K562 (cell line): Measurements from ENCODE around the gene ZNF485. TPM values are rescaled to one million over a fixed set of nuclear protein-coding genes. Genes with fewer than 3 reads are reported as not detected.

Experiments used
- ATAC-seq: fragments of 200-7000 bp; cut with Tn5 transposase; 3 replicates; pipeline ENCODE4 v1.9.1; 2020; ENCODE audit warnings: moderate library complexity
- BruUV-seq: library from RNA; stranded (reverse); fragments of 400-500 nt; replicated peaks from 2 replicates; lab custom pipeline; 2021; lab: Mats Ljungman, UMichigan
- CTCF ChIA-PET: fragments of 300-600 bp; formaldehyde crosslinking; extraction: SDS; loops from one replicate; lab custom pipeline; 2021; ENCODE audit warnings: low intra/inter-chr PET ratio; lab: Yijun Ruan, JAX
- POLR2A ChIA-PET: fragments of 300-600, 350-650 bp; sonication (Branson Sonifier 250); formaldehyde crosslinking; extraction: SDS; loops from one replicate; lab custom pipeline; 2021; ENCODE audit warnings: antibody characterized with exemption, inconsistent platforms; lab: Yijun Ruan, JAX
- DNase-seq, 4 experiments: peaks; one replicate each; pipeline versions ENCODE4 v3.0.0 to v3.0.0-alpha.2; 2011 to 2018; ENCODE audit warnings: low spot score in 3 of 4, mixed read lengths in 3 of 4; ENCODE audit errors: extremely low read depth in 1 of 4
- FAIRE-seq: peaks from 2 replicates; lab custom pipeline; 2011; peaks lifted over from hg19 to GRCh38; lab: Jason Lieb, UNC
- H2AFZ ChIP-seq: 2 replicates; pipeline ENCODE4 v1.6.0; 2011; ENCODE audit warnings: low read depth, low read length, control low read depth, inconsistent platforms
- H3K27ac ChIP-seq: fragments of 200-600 bp; 3 replicates; pipeline ENCODE4 v1.8.0; 2011; ENCODE audit warnings: low read depth, mild to moderate bottlenecking, control low read depth, inconsistent platforms, low read length, moderate library complexity, mixed read lengths; ENCODE audit errors: extremely low read depth
- H3K27me3 ChIP-seq, 2 experiments: fragments of 300-600 bp in 1 of 2; 2 replicates in 1 of 2; 3 replicates in 1 of 2; pipeline versions ENCODE4 v1.6.0 to v1.8.0; 2011; ENCODE audit warnings: inconsistent platforms in 2 of 2, low read length in 2 of 2, mild to moderate bottlenecking in 1 of 2, mixed read lengths in 1 of 2, moderate library complexity in 1 of 2; ENCODE audit not compliant: control insufficient read depth in 2 of 2, insufficient read depth in 2 of 2
- H3K36me3 ChIP-seq: fragments of 300-600 bp; 3 replicates; pipeline ENCODE4 v1.8.0; 2011; ENCODE audit warnings: mild to moderate bottlenecking, low read length, inconsistent platforms; ENCODE audit not compliant: control insufficient read depth, insufficient read depth
- H3K4me1 ChIP-seq, 2 experiments: fragments of 200-600 bp in 1 of 2; replicated peaks in 1 of 2; 2 replicates in 1 of 2; 3 replicates in 1 of 2; pipeline versions ENCODE4 v1.5.1 to v1.8.0; 2011; ENCODE audit warnings: inconsistent platforms in 2 of 2, low read length in 2 of 2, mild to moderate bottlenecking in 1 of 2, mixed read lengths in 1 of 2, moderate library complexity in 1 of 2; ENCODE audit not compliant: control insufficient read depth in 2 of 2, insufficient read depth in 2 of 2
- H3K4me2 ChIP-seq: 2 replicates; pipeline ENCODE4 v1.6.1; 2011; ENCODE audit warnings: low read length, control low read depth, inconsistent platforms, mixed read lengths; ENCODE audit not compliant: insufficient read depth
- H3K4me3 ChIP-seq: fragments of 200-600 bp; sonication (generic), shearing (Covaris generic); 2 replicates; pipeline ENCODE4 v1.5.1; 2016; ENCODE audit warnings: control low read depth, inconsistent platforms
- H3K79me2 ChIP-seq: fragments of 200-600 bp; 3 replicates; pipeline ENCODE4 v1.8.0; 2011; ENCODE audit warnings: low read length, inconsistent platforms; ENCODE audit not compliant: control insufficient read depth, insufficient read depth
- H3K9ac ChIP-seq, 2 experiments: 2 replicates each; pipeline versions ENCODE4 v1.6.0 to v1.6.1; 2011; ENCODE audit warnings: low read depth in 2 of 2, low read length in 2 of 2, control low read depth in 1 of 2, inconsistent platforms in 1 of 2, mild to moderate bottlenecking in 1 of 2, mixed read lengths in 1 of 2; ENCODE audit not compliant: insufficient read depth in 1 of 2
- H3K9me1 ChIP-seq: one replicate; pipeline ENCODE4 v1.6.0; 2011; ENCODE audit warnings: inconsistent platforms, mild to moderate bottlenecking, low read length, moderate library complexity; ENCODE audit not compliant: control insufficient read depth, insufficient read depth
- H3K9me3 ChIP-seq: replicated peaks from 2 replicates; pipeline ENCODE4 v1.5.1; 2011; ENCODE audit warnings: low read depth, low read length, inconsistent platforms; ENCODE audit not compliant: control insufficient read depth, insufficient read depth
- H4K20me1 ChIP-seq: replicated peaks from 2 replicates; pipeline ENCODE4 v1.6.1; 2011; ENCODE audit warnings: low read length, inconsistent platforms, mixed read lengths; ENCODE audit not compliant: control insufficient read depth, insufficient read depth
- ARID1B ChIP-seq: fragments of 450-650 bp; IDR thresholded peaks from 2 replicates; pipeline ENCODE4 v1.6.1; 2016; ENCODE audit warnings: antibody characterized with exemption, mild to moderate bottlenecking, inconsistent platforms
- ELF4 ChIP-seq: fragments of 450-650 bp; formaldehyde crosslinking; IDR thresholded peaks from 2 replicates; pipeline ENCODE4 v1.4.0; 2022; ENCODE audit warnings: missing genetic modification characterization
- HNRNPH1 ChIP-seq: fragments of 200-400 bp; formaldehyde crosslinking; optimal IDR thresholded peaks from 2 replicates; pipeline ENCODE3; 2017; ENCODE audit warnings: low read depth, mild to moderate bottlenecking, low read length, moderate library complexity
- KLF6 ChIP-seq: fragments of 250-450 bp; sonication (Bioruptor Pico); IDR thresholded peaks from 2 replicates; pipeline ENCODE4 v1.4.0; 2020; ENCODE audit warnings: mild to moderate bottlenecking, moderate library complexity, borderline replicate concordance
- SMARCE1 ChIP-seq: fragments of 450-650 bp; IDR thresholded peaks from 2 replicates; pipeline ENCODE4 v1.7.1; 2016; ENCODE audit warnings: mild to moderate bottlenecking
- ZNF121 ChIP-seq: sonication (generic); formaldehyde crosslinking; conservative IDR thresholded peaks from 2 replicates; pipeline ENCODE4 v1.8.0; 2022; ENCODE audit warnings: missing genetic modification reagents
- WGBS: fragments of 100-300 bp; shearing (Covaris generic); methylation state at CpG from one replicate; pipeline ENCODE4 v1.1.6; 2016; ENCODE audit warnings: low coverage, mixed read lengths; ENCODE audit not compliant: insufficient coverage; ENCODE audit errors: missing lambda C conversion rate; 5-methylcytosine and 5-hydroxymethylcytosine counted together
- in situ Hi-C: fragments of 300-500 bp; cut with MboI; formaldehyde crosslinking; loops from 4 replicates; pipeline ENCODE4 v1.15.0; 2018; ENCODE audit warnings: inconsistent platforms, mixed read lengths
- intact Hi-C: fragments of 100-400 bp; cut with micrococcal nuclease; formaldehyde crosslinking; loops from 2 replicates; pipeline ENCODE4 v1.14.2; 2022
- polyA plus RNA-seq, 8 experiments: library from polyadenylated mRNA; depleted of rRNA in 4 of 8; stranded (reverse) in 5 of 8; unstranded in 3 of 8; fragments of >200 nt; fragmentation: Nextera tagmentation in 2 of 8; fragmentation: Illumina TruSeq in 1 of 8; extraction: Ambion mirVana in 2 of 8; extraction: Trizol in 1 of 8; gene quantifications; 2 replicates each; pipeline versions ENCODE4 v1.2.1 to v1.2.3, GENCODE V29; 2011 to 2014; ENCODE audit warnings: inconsistent platforms in 1 of 8, missing spikeins in 1 of 8
- total RNA-seq, 7 experiments: library from RNA; depleted of rRNA in 6 of 7; stranded (reverse); fragments of >200 nt in 6 of 7; fragmentation: Illumina TruSeq in 2 of 7; extraction: Trizol in 2 of 7; gene quantifications; 2 replicates each; pipeline versions ENCODE4 v1.2.1 to v1.2.3, GENCODE V29; 2011 to 2021; ENCODE audit warnings: low replicate concordance in 1 of 7
- TF ChIP-seq, protein P1 (sequence below), 3 experiments: IDR thresholded peaks in 2 of 3; conservative IDR thresholded peaks in 1 of 3; 2 replicates each; pipeline ENCODE4 v1.5.1; 2011 to 2012; ENCODE audit warnings: low read length in 3 of 3, mild to moderate bottlenecking in 3 of 3, control low read depth in 2 of 3, improper control_type of control experiment in 1 of 3, inconsistent platforms in 1 of 3, low read depth in 1 of 3, mixed read lengths in 1 of 3, moderate library complexity in 1 of 3; ENCODE audit not compliant: insufficient read depth in 2 of 3

Gene ZNF485
- total and polyA plus RNA-seq, 9 of the 15 experiments (the other 6 are each of a cell fraction or from before 2014, with no cell fraction given) = 8.0 to 18.7 (median 11.9) TPM

DNA sequence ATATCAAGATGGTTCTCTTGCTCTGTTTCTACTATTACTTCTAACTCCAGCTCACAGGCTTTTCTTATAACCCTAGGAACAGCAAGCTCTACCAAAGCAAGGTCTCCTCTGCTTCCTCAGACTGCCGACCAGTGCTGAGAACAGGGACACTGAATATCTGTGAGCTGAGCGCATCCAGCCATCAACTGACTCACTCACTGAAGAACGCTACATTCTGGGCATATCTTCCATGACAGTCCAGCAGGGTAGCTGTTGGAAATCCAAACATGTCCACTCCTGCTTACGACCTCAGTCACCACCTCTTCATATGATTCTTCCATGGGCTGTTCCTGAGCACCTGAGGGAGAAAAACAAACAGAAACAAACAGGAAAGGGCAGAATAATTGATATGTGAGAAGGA, 39.6 kb downstream of the ZNF485 start:
- Histone ChIP-seq H3K9me1 (no peaks in the 10 kb centered on the region), H2AFZ (no peak overlapping the region), H3K27ac (no peak overlapping the region), H3K79me2 (no peaks in the 10 kb centered on the region), H3K4me1 (peaks cover 4 to 12% of the 10 kb centered on the region in 2 experiments; a peak in 3 of 5 replicates), H3K36me3 (peaks cover 30% of the 10 kb centered on the region), H3K9ac (no peak overlapping the region), H3K4me3 (no peak overlapping the region), H3K27me3 (no peaks in the 10 kb centered on the region), H3K9me3 (peaks cover 30% of the 10 kb centered on the region), H3K4me2 (no peak overlapping the region), H4K20me1 (no peaks in the 10 kb centered on the region)
- no peak for DNase-seq
- TF ChIP-seq SMARCE1 = no peak
- TF ChIP-seq ZNF121 (CRISPR knock-in tag) = no peak
- TF ChIP-seq, protein P1, sequence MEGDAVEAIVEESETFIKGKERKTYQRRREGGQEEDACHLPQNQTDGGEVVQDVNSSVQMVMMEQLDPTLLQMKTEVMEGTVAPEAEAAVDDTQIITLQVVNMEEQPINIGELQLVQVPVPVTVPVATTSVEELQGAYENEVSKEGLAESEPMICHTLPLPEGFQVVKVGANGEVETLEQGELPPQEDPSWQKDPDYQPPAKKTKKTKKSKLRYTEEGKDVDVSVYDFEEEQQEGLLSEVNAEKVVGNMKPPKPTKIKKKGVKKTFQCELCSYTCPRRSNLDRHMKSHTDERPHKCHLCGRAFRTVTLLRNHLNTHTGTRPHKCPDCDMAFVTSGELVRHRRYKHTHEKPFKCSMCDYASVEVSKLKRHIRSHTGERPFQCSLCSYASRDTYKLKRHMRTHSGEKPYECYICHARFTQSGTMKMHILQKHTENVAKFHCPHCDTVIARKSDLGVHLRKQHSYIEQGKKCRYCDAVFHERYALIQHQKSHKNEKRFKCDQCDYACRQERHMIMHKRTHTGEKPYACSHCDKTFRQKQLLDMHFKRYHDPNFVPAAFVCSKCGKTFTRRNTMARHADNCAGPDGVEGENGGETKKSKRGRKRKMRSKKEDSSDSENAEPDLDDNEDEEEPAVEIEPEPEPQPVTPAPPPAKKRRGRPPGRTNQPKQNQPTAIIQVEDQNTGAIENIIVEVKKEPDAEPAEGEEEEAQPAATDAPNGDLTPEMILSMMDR (IDR thresholded peaks at IDR 0.05 in 2 of 3, conservative IDR thresholded peaks at IDR 0.05 in 1 of 3; ENCODE audit: insufficient read depth in 2 of 3, low read depth in 1 of 3, low read length in 3 of 3) = no peak
- TF ChIP-seq ELF4 = no peak
- TF ChIP-seq KLF6 (CRISPR knock-in tag) = no peak
- TF ChIP-seq ARID1B = no peak
- TF ChIP-seq HNRNPH1 = no peak
- FAIRE-seq = no peak
- ChIA-PET POLR2A (interaction anchor here (2.0 kb wide), 1 partner anchor 9 kb away, joined by 4 read pairs; no protein-coding TSS in a partner anchor), CTCF (no interaction called here)
- ATAC-seq = no peak
- no TSS peak for BruUV-seq
- in situ Hi-C loops (no loop called here), intact Hi-C loops (loop anchor here (5.0 kb wide), 1 partner anchor 74 kb away; the partner anchor contains the start of gene ZNF239)
- WGBS = 72% methylated on average over 4 of the region's 4 CpGs
